Cardiac fibroblast (primary cell): ENCODE measurements around the gene DMKN.

ENCODE experiments used
- DNase-seq, 2 donors: peaks; one replicate each; pipeline versions ENCODE4 v3.0.0 to v3.0.0-alpha.2; 2010; ENCODE audit warnings: low read depth in 2 of 2
- H3K4me3 ChIP-seq, 2 donors: replicated peaks in 1 of 2; 1 replicate in 1 of 2; 2 replicates in 1 of 2; pipeline ENCODE4 v1.5.1; 2011; ENCODE audit warnings: low read depth in 2 of 2, low read length in 2 of 2, mild to moderate bottlenecking in 2 of 2, moderate library complexity in 1 of 2
- CTCF ChIP-seq: IDR thresholded peaks from one replicate; pipeline ENCODE4 v1.5.1; 2011; ENCODE audit warnings: low read depth, mild to moderate bottlenecking, low read length, inconsistent platforms

DMKN gene

DNA sequence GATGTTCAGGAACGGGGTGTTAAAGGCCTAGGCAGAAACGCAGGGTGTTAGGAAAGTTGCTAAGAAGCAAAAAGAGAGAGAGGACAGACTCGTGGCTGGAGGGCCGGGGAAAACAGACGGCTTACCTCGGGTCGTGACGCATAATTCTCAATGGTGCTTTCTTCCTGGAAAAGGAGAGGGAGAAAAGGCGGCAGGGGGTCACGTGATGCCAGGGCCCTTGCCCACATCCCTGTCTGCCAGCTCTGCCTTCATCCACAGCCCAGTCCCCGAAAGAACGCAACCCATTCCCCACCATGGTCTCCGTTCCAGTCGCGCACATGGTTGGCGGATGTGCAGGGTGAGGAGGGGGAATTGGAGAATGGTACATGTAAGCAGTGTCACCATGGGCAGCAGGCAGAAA lies 24.8 kb downstream of the DMKN start:
- no peak overlapping the region for H3K4me3 ChIP-seq
- DNase-seq: no peak
- no peak for TF ChIP-seq CTCF

DNA sequence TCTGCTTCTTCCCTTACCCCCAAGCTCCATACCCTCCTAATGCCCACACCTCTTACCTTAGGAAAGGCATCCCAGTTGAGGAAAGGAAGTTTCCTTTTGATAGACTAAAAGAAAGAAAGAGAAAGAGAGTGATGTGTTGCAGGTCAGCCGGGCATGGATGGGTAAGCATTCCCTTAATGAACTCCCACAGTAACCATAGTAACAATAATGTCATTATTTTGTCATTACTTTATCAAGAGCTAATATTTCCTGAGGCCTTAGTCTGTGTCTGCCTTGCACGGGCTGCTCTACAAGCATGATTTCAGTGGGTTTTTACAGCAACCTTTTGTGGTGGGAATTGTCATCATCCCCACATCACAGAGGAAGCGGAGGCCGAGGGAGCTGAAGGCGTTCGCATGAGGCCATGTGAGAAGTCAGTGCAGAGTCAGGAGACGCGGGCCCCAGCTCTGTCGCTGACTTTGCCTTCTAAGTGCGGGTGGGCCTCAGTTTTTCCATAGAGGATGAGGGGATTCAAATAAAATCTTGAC lies 25.7 kb downstream of the DMKN start:
- no peak for DNase-seq
- TF ChIP-seq CTCF: no peak
- H3K4me3 ChIP-seq: no peak overlapping the region

DNA sequence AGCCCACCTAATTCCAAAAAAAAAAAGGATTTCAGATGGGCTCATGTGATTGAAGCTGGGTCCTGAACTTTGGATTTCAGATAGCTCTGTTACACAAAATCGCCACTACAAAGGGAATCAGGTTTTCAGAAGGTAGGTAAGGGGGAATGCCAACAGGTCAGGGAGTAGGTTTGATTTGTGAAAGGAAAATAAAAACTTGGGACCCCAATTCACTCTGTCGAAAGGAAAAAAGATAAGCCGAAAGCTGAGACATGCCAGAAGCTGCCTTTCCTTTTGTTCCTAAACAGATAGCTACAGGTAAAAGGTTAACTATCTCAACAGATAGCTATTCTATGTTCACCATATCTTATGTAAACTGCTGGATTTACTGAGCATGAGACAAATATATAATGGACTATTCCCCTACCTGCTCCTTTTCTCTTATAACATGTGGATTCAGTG lies 27.2 kb downstream of the DMKN start:
- no peak for DNase-seq
- H3K4me3 ChIP-seq: no peak overlapping the region
- TF ChIP-seq CTCF: no peak

GRCh38 chr19:35484252-35485036 lies 29.0 kb downstream of the DMKN start:
- no peak overlapping the region for H3K4me3 ChIP-seq
- DNase-seq: peak in 1 of 2 donors; percentile 9
- TF ChIP-seq CTCF: no peak

DNA sequence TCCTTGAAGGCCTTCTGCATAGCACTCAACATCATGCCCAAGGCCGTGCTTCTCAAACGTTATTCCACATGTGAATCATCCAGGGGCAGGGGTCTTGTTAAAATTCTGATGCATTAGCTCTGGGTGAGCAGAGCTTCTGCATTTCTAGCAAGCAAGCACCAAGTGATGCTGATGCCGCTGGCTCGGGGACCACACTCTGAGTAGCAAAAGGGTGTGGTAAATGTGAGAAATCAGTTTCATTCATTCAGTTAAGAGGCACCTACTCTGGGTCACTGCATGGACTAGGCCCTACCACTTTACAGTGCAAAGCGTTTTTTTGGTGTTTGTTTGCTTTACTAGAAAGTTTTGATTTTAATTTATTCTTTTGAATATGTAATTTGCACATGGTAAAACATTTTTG lies 30.4 kb downstream of the DMKN start:
- TF ChIP-seq CTCF: no peak
- H3K4me3 ChIP-seq: no peak overlapping the region
- no peak for DNase-seq

DNA sequence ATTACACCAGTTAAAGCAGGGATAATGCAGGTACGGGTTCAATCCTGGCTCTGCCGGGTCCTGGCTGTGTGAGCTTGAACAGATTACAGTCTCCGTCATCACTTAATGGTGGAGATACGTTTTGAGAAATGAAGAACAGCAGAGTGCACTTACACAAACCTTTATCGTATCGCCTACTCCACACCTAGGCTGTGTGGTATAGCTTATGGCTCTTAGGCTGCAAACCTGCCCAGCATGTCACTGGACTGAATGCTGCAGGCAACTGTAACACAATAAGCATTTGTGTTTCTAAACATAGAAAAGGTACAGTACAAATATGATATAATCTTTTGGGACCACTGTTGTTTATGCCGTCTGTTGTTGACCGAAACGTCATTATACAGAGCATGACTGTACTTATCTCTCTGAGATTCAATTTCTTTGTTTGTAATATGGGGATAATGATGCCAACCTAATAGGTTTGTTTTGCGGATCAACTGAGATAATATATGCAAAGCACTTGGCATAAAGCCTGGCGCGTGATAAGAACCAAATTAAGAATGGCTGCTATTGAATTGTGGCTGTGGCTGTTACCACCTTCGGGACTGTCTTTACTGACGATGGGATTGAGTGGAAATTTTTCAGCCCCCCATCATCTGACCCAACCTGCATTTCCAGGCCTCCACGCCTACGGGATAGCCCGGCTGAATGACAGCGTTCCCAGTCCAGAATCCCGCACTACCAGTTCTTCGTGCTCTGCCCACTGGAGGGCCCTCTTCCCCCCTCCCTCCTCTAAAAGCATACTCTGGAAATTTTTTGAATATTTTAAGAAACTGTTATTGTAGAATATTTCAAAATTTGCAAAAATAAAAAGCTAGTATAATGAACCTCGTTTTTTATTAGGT lies 34.4 kb downstream of the DMKN start:
- no peak overlapping the region for H3K4me3 ChIP-seq
- TF ChIP-seq CTCF: no peak
- DNase-seq: no peak
